Stimulated activated CD8-positive, alpha-beta memory T cell treated with anti-CD3 and anti-CD28 coated beads, Interleukin-12 subunit alpha, Interleukin-12 subunit beta, amount 100 ng/mL, for 4 hours (primary cell): ENCODE data around the gene FAM9C.
"Not testable (repeated sequence)": the region's sequence is repeated elsewhere in the genome, so short reads cannot be mapped to it uniquely, and the experiment has no call there.

Experiments
- DNase-seq: peaks from one replicate; pipeline ENCODE4 v3.0.0-alpha.2; 2020; ENCODE audit warnings: low read depth

FAM9C gene

GRCh38 chrX:13043138-13043537 lies 1.3 kb downstream of the FAM9C start:
- no peak for DNase-seq

GRCh38 chrX:13036896-13037295 lies 7.5 kb downstream of the FAM9C start:
- DNase-seq: no peak

- DNase-seq: no peak
Measured at GRCh38 chrX:13033193-13033592, 11.2 kb downstream of the FAM9C start.

- no peak for DNase-seq
Measured at GRCh38 chrX:13029887-13030771, 14.3 kb downstream of the FAM9C start.

GRCh38 chrX:13029637-13029886 lies 14.9 kb downstream of the FAM9C start:
- DNase-seq: no peak

GRCh38 chrX:13028871-13029636 lies 15.4 kb downstream of the FAM9C start:
- DNase-seq: no peak

GRCh38 chrX:13026877-13027652 lies 17.4 kb downstream of the FAM9C start:
- no peak for DNase-seq

- no peak for DNase-seq
Measured at GRCh38 chrX:13024986-13025385, 19.4 kb downstream of the FAM9C start.

- no peak for DNase-seq
Measured at GRCh38 chrX:13023979-13024378, 20.4 kb downstream of the FAM9C start.

- DNase-seq: no peak
Measured at GRCh38 chrX:13023567-13023966, 20.9 kb downstream of the FAM9C start.

- DNase-seq: no peak
Measured at GRCh38 chrX:13022926-13023325, 21.5 kb downstream of the FAM9C start.

GRCh38 chrX:13016731-13017130 lies 27.7 kb downstream of the FAM9C start:
- DNase-seq: not testable (repeated sequence)

- no peak for DNase-seq
Measured at GRCh38 chrX:13015536-13016236, 28.7 kb downstream of the FAM9C start.

- DNase-seq: no peak
Measured at GRCh38 chrX:13014111-13015096, 30.0 kb downstream of the FAM9C start.

- no peak for DNase-seq
Measured at GRCh38 chrX:13013363-13014110, 30.9 kb downstream of the FAM9C start.

GRCh38 chrX:13010546-13010945 lies 33.9 kb downstream of the FAM9C start:
- DNase-seq: no peak

- DNase-seq: no peak
Measured at GRCh38 chrX:13009844-13010243, 34.6 kb downstream of the FAM9C start.

GRCh38 chrX:13009273-13009672 lies 35.1 kb downstream of the FAM9C start:
- no peak for DNase-seq

- no peak for DNase-seq
Measured at GRCh38 chrX:13008851-13009250, 35.6 kb downstream of the FAM9C start.

- no peak for DNase-seq
Measured at GRCh38 chrX:13008189-13008533, 36.3 kb downstream of the FAM9C start.
